Fibroblast of lung (primary cell): Measurements from ENCODE around the gene SPNS1. TPM values are rescaled to one million over a fixed set of nuclear protein-coding genes. Genes with fewer than 3 reads are reported as not detected.
"Not testable (repeated sequence)": the region's sequence is repeated elsewhere in the genome, so short reads cannot be mapped to it uniquely, and the experiment has no call there.

Experiments
- DNase-seq, 2 donors: peaks; one replicate each; pipeline versions ENCODE4 v3.0.0 to v3.0.0-alpha.2; 2010; ENCODE audit warnings: low read depth in 2 of 2
- H2AFZ ChIP-seq: 2 replicates; pipeline ENCODE4 v1.5.1; 2012; ENCODE audit warnings: low read length, control low read depth, inconsistent platforms
- H3K27ac ChIP-seq: 2 replicates; pipeline ENCODE4 v1.5.1; 2011; ENCODE audit warnings: low read length, control low read depth; ENCODE audit not compliant: insufficient read depth
- H3K27me3 ChIP-seq: 2 replicates; pipeline ENCODE4 v1.5.1; 2011; ENCODE audit warnings: mild to moderate bottlenecking, low read length; ENCODE audit not compliant: control insufficient read depth, insufficient read depth
- H3K36me3 ChIP-seq: 2 replicates; pipeline ENCODE4 v1.5.1; 2011; ENCODE audit warnings: low read length; ENCODE audit not compliant: control insufficient read depth, insufficient read depth
- H3K4me1 ChIP-seq: 2 replicates; pipeline ENCODE4 v1.5.1; 2011; ENCODE audit warnings: low read length; ENCODE audit not compliant: control insufficient read depth, insufficient read depth; ENCODE audit errors: extremely low read depth
- H3K4me2 ChIP-seq: 2 replicates; pipeline ENCODE4 v1.5.1; 2011; ENCODE audit warnings: low read length, control low read depth; ENCODE audit not compliant: insufficient read depth; ENCODE audit errors: extremely low read depth
- H3K4me3 ChIP-seq, 4 experiments: fragments of 200-600 bp in 1 of 4; sonication (generic) in 1 of 4; replicated peaks in 1 of 4; 2 replicates each; pipeline ENCODE4 v1.5.1; 2011 to 2016; ENCODE audit warnings: low read length in 4 of 4, low read depth in 3 of 4, mild to moderate bottlenecking in 3 of 4, control low read depth in 2 of 4, inconsistent platforms in 1 of 4, mixed read lengths in 1 of 4; ENCODE audit not compliant: insufficient read depth in 1 of 4; ENCODE audit errors: control extremely low read depth in 1 of 4
- H3K79me2 ChIP-seq: 2 replicates; pipeline ENCODE4 v1.5.1; 2012; ENCODE audit warnings: mild to moderate bottlenecking, low read length, inconsistent platforms; ENCODE audit not compliant: control insufficient read depth, insufficient read depth
- H3K9ac ChIP-seq: 2 replicates; pipeline ENCODE4 v1.5.1; 2011; ENCODE audit warnings: mild to moderate bottlenecking, low read length, control low read depth; ENCODE audit not compliant: insufficient read depth
- H3K9me3 ChIP-seq: 2 replicates; pipeline ENCODE4 v1.5.1; 2012; ENCODE audit warnings: low read depth, low read length; ENCODE audit not compliant: control insufficient read depth, insufficient read depth
- H4K20me1 ChIP-seq: 2 replicates; pipeline ENCODE4 v1.5.1; 2011; ENCODE audit warnings: low read length; ENCODE audit not compliant: control insufficient read depth, insufficient read depth; ENCODE audit errors: extremely low read depth
- CTCF ChIP-seq, 2 donors: IDR thresholded peaks in 1 of 2; conservative IDR thresholded peaks in 1 of 2; 1 replicate in 1 of 2; 2 replicates in 1 of 2; pipeline ENCODE4 v1.5.1; 2011 to 2012; ENCODE audit warnings: low read length in 2 of 2, control low read depth in 1 of 2, inconsistent platforms in 1 of 2, low read depth in 1 of 2, mild to moderate bottlenecking in 1 of 2
- EZH2 ChIP-seq: IDR thresholded peaks from 2 replicates; pipeline ENCODE4 v1.5.1; 2012; ENCODE audit warnings: low read length, control low read depth, mild to moderate bottlenecking; ENCODE audit errors: missing control alignments
- polyA minus RNA-seq: library from RNA; depleted of rRNA, polyadenylated mRNA; stranded (reverse); fragments of >200 nt; gene quantifications from 2 replicates; pipeline ENCODE4 v1.2.3, GENCODE V29; 2011; ENCODE audit warnings: low replicate concordance
- polyA plus RNA-seq, 2 donors: library from polyadenylated mRNA; depleted of rRNA in 1 of 2; stranded (reverse) in 1 of 2; unstranded in 1 of 2; fragments of >200 nt; gene quantifications; 2 replicates each; pipeline ENCODE4 v1.2.1, GENCODE V29; 2011 to 2012; ENCODE audit warnings: missing spikeins in 1 of 2
- total RNA-seq: library from RNA; depleted of rRNA; stranded (reverse); fragments of >200 nt; gene quantifications from 2 replicates; pipeline ENCODE4 v1.2.1, GENCODE V29; 2014

Gene SPNS1
- total RNA-seq (19.5 and 27.2 TPM in 2 replicates), polyA plus RNA-seq (24.4 and 27.1 TPM in 2 replicates), polyA minus RNA-seq (51.8 and 76.1 TPM in 2 replicates)
- polyA plus RNA-seq (2012), result 28.7 and 36.7 TPM in 2 replicates

DNA sequence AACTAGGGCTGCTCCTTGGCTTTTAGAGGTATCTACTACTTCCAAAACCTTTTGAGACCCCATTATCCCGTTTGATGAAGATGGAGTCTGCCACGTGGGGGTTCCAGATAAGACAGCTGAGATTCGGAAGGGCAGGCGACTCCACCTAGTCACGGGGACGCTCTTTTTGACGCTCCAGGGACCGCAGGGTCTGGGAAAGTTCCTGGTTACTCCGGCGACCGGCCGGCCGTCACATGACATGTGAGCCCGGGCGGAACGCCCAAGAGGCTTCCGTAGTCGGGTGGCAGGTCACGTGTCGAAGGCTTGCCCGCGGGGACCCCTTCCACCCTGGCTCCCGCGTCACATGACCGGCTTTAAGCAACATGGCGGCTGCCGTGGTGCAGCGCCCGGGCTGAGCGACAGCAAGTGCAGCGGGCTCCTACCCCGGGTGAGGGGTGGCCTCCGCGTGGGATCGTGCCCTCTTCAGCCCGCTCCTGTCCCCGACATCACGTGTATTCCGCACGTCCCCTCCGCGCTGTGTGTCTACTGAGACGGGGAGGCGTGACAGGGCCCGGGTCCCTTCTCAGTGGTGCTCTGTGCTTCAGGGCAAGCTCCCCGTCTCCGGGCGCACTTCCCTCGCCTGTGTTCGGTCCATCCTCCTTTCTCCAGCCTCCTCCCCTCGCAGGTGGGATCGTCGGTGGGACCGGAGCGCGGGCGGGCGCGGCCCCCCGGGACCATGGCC lies at the start of gene SPNS1:
SPNS1 (plus strand) TSS at position 342 of the 721 bp plus-strand sequence; CDS start at position 716, 374 bp downstream.
- H3K79me2 ChIP-seq, result peaks cover 25% of the 10 kb centered on the region
- TF ChIP-seq EZH2, result no peak
- no peak for TF ChIP-seq CTCF (conservative IDR thresholded peaks at IDR 0.05 in 1 of 2, IDR thresholded peaks at IDR 0.05 in 1 of 2; ENCODE audit: low read depth in 1 of 2, low read length in 2 of 2)
- peak; percentile 96 to 98 for DNase-seq
- H3K36me3 ChIP-seq, result peaks cover 5% of the 10 kb centered on the region
- no peaks in the 10 kb centered on the region for H3K27me3 ChIP-seq
- no peaks in the 10 kb centered on the region for H3K9me3 ChIP-seq
- peak within 1 kb of the TSS; percentile 86 for H3K4me2 ChIP-seq
- no peaks in the 10 kb centered on the region for H4K20me1 ChIP-seq
- H3K4me1 ChIP-seq, result peaks cover 2% of the 10 kb centered on the region
- H3K27ac ChIP-seq, result peak within 1 kb of the TSS; percentile 90
- peak within 1 kb of the TSS; percentile 95 for H2AFZ ChIP-seq
- peak within 1 kb of the TSS; percentile 88 for H3K9ac ChIP-seq
- peak within 1 kb of the TSS; percentile 92 to 98 (median 94) for H3K4me3 ChIP-seq

DNA sequence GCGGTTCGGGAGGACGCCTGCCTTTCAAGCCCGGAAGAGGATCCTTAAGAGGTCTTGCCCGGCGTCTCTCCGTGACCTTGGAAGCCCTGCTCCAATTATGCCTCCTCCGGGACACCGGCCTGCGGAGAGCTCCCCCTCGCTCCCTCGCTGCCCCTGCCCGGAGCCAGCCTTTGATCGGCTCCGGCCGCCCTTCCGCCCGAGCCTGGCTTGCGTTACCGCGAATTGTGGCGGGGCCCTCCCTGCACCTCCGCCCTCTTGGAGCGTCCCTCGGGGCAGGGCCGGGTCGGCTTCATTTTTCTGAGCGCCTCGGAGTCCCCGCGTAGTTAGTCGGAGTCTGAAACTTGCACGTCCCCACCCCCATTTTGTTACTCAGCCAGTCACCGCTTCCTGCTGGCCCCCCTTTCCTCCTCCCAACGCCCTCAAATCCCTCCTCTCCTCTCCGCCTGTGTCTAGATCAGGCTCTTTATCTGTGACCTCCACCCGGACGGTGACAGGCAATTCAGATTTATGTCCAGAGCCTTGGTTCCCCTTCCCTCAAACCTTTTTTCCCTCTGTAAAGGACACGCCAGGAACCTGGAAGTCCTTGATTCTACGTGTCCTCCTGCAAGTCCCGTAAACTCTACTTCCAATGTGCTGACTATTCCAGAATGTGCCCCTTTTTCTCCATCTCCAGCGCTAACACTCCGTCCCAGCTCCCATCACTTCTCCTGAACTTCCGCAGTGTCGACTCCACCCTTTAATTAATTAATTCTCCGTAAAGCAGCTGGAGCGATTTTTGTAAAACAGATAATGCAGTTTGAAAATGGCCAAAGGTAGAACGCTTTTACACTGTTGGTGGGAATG lies 49.0 kb upstream of the SPNS1 start:
- TF ChIP-seq CTCF (conservative IDR thresholded peaks at IDR 0.05 in 1 of 2, IDR thresholded peaks at IDR 0.05 in 1 of 2; ENCODE audit: low read depth in 1 of 2, low read length in 2 of 2), result no peak
- no peak for TF ChIP-seq EZH2
- DNase-seq, result peak; percentile 78 to 81

GRCh38 chr16:28926284-28926683 lies 48.3 kb upstream of the SPNS1 start:
- H3K4me3 ChIP-seq, result peak overlapping the region in 2 of 4 experiments; percentile 85 to 90
- H3K79me2 ChIP-seq, H4K20me1 ChIP-seq, H3K27me3 ChIP-seq, DNase-seq, H2AFZ ChIP-seq, H3K4me2 ChIP-seq, H3K36me3 ChIP-seq, H3K27ac ChIP-seq, H3K9ac ChIP-seq, H3K9me3 ChIP-seq, H3K4me1 ChIP-seq: not testable (repeated sequence)

More for the DNA sequence above, 49.0 kb upstream of the SPNS1 start:
- H3K27ac ChIP-seq, result peak overlapping the region; percentile 88
- H3K4me2 ChIP-seq, result peak overlapping the region; percentile 87
- no peaks in the 10 kb centered on the region for H4K20me1 ChIP-seq
- peak overlapping the region; percentile 76 for H2AFZ ChIP-seq
- no peaks in the 10 kb centered on the region for H3K4me1 ChIP-seq
- H3K27me3 ChIP-seq, result no peaks in the 10 kb centered on the region
- peak overlapping the region; percentile 69 to 90 (median 78) for H3K4me3 ChIP-seq
- peak overlapping the region; percentile 92 for H3K9ac ChIP-seq
- H3K36me3 ChIP-seq, result peaks cover 3% of the 10 kb centered on the region
- no peaks in the 10 kb centered on the region for H3K79me2 ChIP-seq
- no peaks in the 10 kb centered on the region for H3K9me3 ChIP-seq
